K562 (cell line): ENCODE results near the gene GPR162. TPM values are rescaled to one million over a fixed set of nuclear protein-coding genes. Genes with fewer than 3 reads are reported as not detected.
A peak's percentile ranks its signal among the peaks of the same experiment; 100 is the strongest.

Source experiments
- CHD7 ChIP-seq: fragments of 200-600 bp; sonication (generic); IDR thresholded peaks from one replicate; pipeline ENCODE4 v1.6.1; 2012; ENCODE audit warnings: mild to moderate bottlenecking, low read depth, low read length, inconsistent platforms
- FOXO4 ChIP-seq: fragments of 450-650 bp; formaldehyde crosslinking; IDR thresholded peaks from 2 replicates; pipeline ENCODE4 v1.4.0; 2020; ENCODE audit warnings: mild to moderate bottlenecking, moderate library complexity
- GABPB1 ChIP-seq: sonication (generic); formaldehyde crosslinking; IDR thresholded peaks from 2 replicates; pipeline ENCODE4 v1.8.0; 2022; ENCODE audit warnings: mild to moderate bottlenecking, missing genetic modification reagents
- GTF3C2 ChIP-seq: IDR thresholded peaks from 3 replicates; pipeline ENCODE4 v1.6.1; 2011; ENCODE audit warnings: borderline replicate concordance, mild to moderate bottlenecking, moderate library complexity; ENCODE audit not compliant: insufficient read length; ENCODE audit errors: extremely low read depth
- JUNB ChIP-seq: fragments of 450-650 bp; formaldehyde crosslinking; conservative IDR thresholded peaks from 2 replicates; pipeline ENCODE4 v1.4.0; 2020; ENCODE audit warnings: mild to moderate bottlenecking
- SIRT6 ChIP-seq: IDR thresholded peaks from one replicate; pipeline ENCODE4 v1.6.1; 2012; ENCODE audit warnings: low read depth, mild to moderate bottlenecking, control low read depth, inconsistent platforms, low read length, moderate library complexity
- STAG1 ChIP-seq: sonication (generic); formaldehyde crosslinking; IDR thresholded peaks from 2 replicates; pipeline ENCODE4 v1.5.0; 2020; ENCODE audit warnings: missing genetic modification reagents, borderline replicate concordance
- TGIF2 ChIP-seq: sonication (generic); formaldehyde crosslinking; IDR thresholded peaks from 2 replicates; pipeline ENCODE4 v1.8.1; 2022; ENCODE audit warnings: mild to moderate bottlenecking, missing genetic modification reagents, moderate library complexity
- ZEB2 ChIP-seq: fragments of 450-650 bp; IDR thresholded peaks from 2 replicates; pipeline ENCODE4 v1.6.1; 2016
- ZNF561 ChIP-seq: fragments of 450-650 bp; formaldehyde crosslinking; conservative IDR thresholded peaks from 2 replicates; pipeline ENCODE4 v1.4.0; 2020; ENCODE audit warnings: mild to moderate bottlenecking, moderate library complexity
- ZSCAN32 ChIP-seq: fragments of 450-650 bp; formaldehyde crosslinking; IDR thresholded peaks from 2 replicates; pipeline ENCODE4 v1.4.0; 2020; ENCODE audit warnings: mild to moderate bottlenecking, moderate library complexity
- polyA plus RNA-seq, 8 experiments: library from polyadenylated mRNA; depleted of rRNA in 4 of 8; stranded (reverse) in 5 of 8; unstranded in 3 of 8; fragments of >200 nt; fragmentation: Nextera tagmentation in 2 of 8; fragmentation: Illumina TruSeq in 1 of 8; extraction: Ambion mirVana in 2 of 8; extraction: Trizol in 1 of 8; gene quantifications; 2 replicates each; pipeline versions ENCODE4 v1.2.1 to v1.2.3, GENCODE V29; 2011 to 2014; ENCODE audit warnings: inconsistent platforms in 1 of 8, missing spikeins in 1 of 8
- total RNA-seq, 7 experiments: library from RNA; depleted of rRNA in 6 of 7; stranded (reverse); fragments of >200 nt in 6 of 7; fragmentation: Illumina TruSeq in 2 of 7; extraction: Trizol in 2 of 7; gene quantifications; 2 replicates each; pipeline versions ENCODE4 v1.2.1 to v1.2.3, GENCODE V29; 2011 to 2021; ENCODE audit warnings: low replicate concordance in 1 of 7

The GPR162 gene
- total and polyA plus RNA-seq, 9 of the 15 experiments (the other 6 are each of a cell fraction or from before 2014, with no cell fraction given) = 0.65 to 1.8 (median 1.1) TPM; not detected in 2

DNA sequence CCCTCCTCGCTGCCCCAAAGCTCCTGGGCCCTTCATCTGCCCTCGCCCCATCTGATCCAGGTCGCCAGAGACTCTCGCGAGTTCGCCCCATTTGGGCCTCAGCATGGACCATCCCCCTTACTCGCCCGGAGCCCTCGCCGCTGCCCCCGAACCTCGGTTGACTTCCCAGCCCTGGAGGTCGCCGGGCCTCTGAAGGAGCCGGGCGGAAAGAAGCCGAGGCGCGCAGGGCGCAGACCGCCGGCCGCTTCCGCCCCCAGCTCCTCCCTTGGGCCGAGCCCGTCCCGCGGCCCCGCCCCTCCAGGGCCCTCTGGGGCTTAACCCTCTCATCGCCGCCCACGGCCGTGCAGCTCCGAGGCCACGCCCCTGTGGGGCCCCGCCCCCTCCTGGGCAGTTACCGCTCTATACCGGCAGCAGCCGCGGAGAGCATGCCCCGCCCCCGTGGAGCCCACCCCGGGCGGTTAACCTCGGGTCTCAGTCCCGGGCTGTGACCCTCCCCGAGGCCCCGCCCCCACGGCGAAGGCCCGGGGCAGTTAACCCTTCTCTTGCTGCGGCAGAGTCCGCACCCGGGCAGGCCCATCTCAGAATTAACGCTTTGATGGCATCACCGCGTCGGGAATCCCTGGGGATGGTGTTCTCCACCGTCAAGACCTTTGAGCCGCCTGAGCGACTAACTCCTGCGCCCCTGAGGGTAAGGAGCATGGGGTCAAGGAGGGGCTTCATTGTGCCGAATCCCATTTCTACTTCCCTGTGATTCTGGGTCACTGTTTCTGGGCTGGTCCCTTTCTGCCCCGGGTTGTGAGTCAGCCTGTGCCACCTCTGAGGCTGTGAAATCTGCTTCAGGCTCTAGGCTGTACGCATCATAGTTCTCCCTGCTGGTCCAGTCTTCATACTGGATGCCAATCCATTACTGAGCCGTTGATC, 51.7 kb downstream of the GPR162 start, which contains the start of gene SPSB2 (continued):
- TF ChIP-seq CHD7 (no peak), TGIF2 (no peak), JUNB (CRISPR knock-in tag) (no peak), ZNF561 (CRISPR knock-in tag) (no peak), GTF3C2 (no peak), FOXO4 (CRISPR knock-in tag) (no peak), GABPB1 (CRISPR knock-in tag) (peak; percentile 68; the same call in 1 of the 2 replicates), ZEB2 (no peak), STAG1 (CRISPR knock-in tag) (no peak), ZSCAN32 (CRISPR knock-in tag) (no peak), SIRT6 (no peak)
